ENCODE measurements around the gene APLF. TPM values are rescaled to one million over a fixed set of nuclear protein-coding genes. Genes with fewer than 3 reads are reported as not detected.

Gene APLF, protein sequence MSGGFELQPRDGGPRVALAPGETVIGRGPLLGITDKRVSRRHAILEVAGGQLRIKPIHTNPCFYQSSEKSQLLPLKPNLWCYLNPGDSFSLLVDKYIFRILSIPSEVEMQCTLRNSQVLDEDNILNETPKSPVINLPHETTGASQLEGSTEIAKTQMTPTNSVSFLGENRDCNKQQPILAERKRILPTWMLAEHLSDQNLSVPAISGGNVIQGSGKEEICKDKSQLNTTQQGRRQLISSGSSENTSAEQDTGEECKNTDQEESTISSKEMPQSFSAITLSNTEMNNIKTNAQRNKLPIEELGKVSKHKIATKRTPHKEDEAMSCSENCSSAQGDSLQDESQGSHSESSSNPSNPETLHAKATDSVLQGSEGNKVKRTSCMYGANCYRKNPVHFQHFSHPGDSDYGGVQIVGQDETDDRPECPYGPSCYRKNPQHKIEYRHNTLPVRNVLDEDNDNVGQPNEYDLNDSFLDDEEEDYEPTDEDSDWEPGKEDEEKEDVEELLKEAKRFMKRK
- 2.1 TPM for polyA plus RNA-seq (ENCODE audit: insufficient read length)

- peak; percentile 98 for DNase-seq
These were observed at the start of gene APLF, which contains the start of gene FBXO48 for GRCh38 chr2:68467077-68467960. APLF (plus strand) TSS chr2:68467585; CDS start chr2:68467732, 147 bp downstream. FBXO48 (minus strand) TSS chr2:68467294; CDS start chr2:68465145, 2,149 bp downstream.

- DNase-seq = no peak
These were observed 49.5 kb upstream of the APLF start for GRCh38 chr2:68417926-68418325.

GRCh38 chr2:68418419-68418818, 49.0 kb upstream of the APLF start:
- no peak for DNase-seq

DNA sequence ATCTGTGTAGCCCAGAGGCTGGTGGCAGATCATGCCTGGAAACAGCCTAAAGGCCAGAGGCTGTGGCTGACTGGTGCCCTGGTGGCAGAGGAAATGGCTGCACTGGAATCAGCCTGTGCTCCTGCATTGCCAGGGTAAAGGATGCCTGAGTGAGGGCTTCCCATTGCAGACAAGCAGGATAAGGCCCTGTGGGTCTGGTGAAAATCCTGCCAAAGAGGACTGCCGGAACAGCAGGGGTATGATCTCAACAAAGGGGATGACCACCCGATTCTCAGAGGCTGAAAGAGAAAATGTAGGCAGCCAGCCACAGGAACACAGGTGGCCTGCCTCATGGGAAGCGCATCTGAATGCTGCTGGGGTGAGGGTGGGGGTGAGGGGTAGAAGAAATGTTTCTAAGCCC, 48.5 kb upstream of the APLF start:
- no peak for DNase-seq

DNA sequence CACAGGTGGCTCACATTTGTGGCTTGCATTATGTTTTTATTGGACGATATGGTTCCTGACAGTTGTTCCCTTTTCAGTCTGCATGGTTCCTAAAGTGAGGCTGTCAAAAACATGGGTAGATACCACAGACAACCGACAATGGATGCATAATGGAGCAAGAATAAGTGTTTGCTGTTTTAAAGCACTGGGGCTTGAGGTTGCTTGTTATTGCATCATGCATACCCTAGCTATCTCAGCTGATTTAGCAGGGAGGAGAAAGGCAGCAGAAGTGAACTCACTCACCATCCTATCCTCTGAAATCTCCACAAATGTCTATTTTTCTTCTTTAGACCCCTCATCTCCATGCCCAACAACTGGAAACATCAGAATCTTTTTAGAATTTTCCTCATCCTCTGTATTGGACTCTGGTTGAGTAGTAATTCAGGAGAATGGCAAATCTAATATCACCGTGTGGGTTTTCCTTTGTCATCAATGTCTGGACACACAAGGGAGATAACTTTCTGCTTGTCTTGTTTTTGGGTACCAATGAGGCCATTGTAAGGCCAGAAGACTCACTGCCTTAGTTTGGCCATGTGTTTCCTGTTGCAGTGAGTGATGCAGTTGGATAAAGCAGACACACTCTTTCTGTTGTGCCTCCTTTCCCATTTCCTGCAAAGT, 47.0 kb upstream of the APLF start:
- DNase-seq = no peak

DNA sequence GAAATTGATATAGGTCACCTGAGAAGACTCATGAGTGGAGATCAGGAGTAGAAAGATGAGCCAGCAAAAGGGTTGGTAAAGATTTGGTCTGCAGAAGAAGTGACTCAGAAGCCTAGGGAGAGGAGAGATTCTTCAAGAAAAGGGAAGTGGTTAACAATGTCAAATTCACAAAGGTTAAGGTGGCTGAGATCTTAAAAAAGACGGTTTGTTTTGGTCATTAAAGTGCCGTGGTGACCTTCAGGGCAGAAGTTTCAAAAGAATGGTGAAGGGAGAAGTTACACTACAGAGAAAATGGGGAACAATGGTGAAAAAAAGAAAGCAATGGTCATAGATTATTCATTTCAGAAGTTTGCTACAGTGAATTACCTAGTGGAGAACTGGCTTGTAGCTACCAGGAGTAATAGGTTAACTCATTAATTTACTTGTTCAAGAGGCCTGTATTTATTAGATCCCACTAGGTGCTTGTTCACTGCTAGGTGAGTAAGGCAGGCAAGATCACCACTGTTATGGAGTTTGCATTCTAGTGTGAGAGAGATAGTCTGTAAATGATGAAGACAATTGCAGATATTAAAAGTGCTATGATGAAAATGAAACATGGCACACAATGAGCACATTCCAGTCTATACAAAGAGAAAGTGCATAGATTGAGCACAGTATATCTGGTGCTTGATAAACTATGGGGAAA, 43.3 kb upstream of the APLF start:
- DNase-seq = no peak

DNA sequence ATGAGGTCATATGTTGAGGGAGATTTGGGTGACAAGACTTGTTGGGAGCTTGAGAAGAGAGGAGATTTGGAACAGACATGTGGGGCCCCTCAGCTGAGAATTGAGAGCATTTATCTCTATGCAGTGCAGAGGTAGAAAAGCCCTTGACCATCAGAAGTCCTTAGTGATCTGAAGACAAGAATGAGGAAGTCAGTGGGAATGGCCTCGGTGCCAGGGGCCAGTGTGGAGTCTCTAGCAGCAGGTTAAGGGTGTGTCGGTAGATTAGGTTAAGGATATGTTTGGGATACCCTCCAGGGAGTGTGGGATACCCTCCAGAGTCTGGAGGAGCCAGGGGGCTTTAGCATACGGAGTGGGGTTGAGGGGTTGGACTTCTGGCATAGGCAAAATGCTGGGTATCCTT, 41.9 kb upstream of the APLF start:
- no peak for DNase-seq

GRCh38 chr2:68426446-68426845, 40.9 kb upstream of the APLF start:
- no peak for DNase-seq

DNA sequence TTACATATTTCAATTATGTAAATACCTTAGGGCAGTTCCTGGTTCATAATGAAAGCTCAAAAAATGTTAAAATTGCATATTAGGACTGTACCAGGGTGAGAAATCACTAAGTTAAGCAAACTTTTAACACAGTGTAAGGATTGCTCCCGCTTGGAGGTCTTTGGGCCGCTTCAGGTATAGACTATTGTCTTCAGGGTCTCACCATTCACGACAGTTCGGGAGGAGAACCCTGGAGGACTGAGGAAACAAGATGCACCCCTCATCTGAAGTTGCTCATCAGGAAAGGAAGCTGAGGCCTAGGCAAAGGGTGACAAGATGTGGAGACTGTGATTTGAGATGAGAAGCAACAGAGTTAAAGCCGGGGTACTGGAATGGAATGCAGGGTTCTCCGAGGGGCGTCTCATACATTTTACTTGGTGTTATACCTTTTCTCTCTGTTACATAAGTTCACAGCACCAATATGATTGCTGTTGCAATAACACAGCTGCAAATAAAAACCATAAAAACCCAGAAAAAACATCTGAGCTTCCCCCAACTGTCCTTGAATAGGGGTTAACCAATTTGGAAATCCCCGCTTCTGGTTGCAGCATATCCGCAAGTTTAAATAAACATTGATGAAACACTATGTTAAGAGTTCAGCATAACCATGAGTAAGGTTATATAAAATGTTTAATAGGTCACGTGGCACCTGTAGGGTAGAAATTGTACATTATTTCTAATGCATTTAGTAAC, 40.4 kb upstream of the APLF start:
- no peak for DNase-seq

DNA sequence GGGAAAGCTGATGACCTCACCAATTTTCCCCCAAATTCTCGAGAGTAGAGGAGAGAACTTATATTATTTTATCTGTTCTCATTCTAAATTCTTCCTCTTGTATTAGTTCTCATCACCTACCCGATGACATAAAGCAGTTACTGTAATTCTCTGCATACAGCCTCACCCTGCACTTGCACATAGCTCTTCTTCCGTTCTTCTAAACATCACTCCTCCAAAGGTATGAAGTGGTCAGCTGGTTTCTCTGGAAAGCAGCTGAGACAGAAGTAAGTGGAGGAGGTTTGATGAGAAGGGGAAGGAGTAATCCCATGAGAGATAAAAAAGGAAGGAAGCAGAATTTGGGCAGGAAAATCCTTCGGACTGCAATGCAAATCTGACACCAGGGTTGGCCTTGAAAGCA, 39.3 kb upstream of the APLF start:
- no peak for DNase-seq

- no peak for DNase-seq
These were observed 38.6 kb upstream of the APLF start for GRCh38 chr2:68428746-68429145.

DNA sequence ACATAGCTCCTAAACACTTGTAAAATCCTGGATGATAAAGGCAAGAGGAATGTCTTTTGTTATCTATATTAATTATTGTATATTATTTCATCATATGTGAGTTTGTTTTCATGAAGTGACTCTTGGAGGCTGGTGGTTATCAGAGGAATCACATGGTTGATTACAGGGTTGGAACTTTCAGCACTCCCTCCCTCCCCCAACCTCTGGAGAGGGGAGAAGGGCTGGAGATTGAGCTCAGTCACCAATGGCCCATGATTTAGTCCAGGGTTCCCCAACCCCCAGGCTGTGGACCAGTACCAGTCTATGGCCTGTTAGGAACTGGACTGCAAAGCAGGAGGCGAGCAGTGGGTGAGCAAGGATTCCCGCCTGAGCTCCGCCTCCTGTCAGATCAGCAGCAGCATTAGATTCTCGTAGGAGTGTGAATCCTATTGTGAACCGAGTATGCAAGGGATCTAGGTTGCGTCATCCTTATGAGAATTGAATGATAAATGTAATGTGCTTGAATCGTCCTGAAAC, 38.0 kb upstream of the APLF start:
- DNase-seq = no peak

DNA sequence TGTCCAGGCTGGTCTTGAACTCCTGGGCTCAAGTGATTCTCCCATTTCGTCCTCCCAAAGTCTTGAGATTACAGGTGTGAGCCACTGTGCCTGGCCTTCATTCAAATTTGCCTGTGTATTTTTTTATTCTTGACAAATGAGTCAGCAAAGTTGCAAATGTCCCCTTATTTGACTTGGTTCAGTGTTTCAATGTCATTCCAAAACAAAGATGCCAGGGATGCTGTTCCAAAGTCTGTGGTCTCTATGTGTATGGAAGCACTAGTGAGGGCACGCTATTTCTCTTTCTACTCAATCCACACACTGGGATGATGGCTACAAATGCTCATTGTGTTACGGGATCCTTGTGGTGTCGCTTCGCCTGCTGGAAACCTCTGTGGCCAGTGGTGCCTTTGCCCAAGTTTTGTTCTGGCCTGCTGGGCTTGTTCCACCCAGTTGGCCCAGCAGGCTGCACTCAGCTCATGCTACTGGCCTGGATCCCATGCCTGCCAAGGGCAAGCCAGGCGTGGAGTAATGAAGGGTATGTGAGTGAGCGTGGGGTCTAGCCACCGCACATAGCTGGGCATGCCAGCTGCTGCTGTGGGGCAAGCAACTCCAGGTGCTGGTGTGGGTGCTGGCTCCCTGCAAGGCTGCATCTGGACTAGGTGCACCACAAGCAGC, 35.9 kb upstream of the APLF start:
- no peak for DNase-seq

- no peak for DNase-seq
These were observed 34.4 kb upstream of the APLF start for GRCh38 chr2:68432696-68433658.

- DNase-seq = no peak
These were observed 32.4 kb upstream of the APLF start for GRCh38 chr2:68434981-68435380.

GRCh38 chr2:68435615-68436014, 31.8 kb upstream of the APLF start:
- no peak for DNase-seq

DNA sequence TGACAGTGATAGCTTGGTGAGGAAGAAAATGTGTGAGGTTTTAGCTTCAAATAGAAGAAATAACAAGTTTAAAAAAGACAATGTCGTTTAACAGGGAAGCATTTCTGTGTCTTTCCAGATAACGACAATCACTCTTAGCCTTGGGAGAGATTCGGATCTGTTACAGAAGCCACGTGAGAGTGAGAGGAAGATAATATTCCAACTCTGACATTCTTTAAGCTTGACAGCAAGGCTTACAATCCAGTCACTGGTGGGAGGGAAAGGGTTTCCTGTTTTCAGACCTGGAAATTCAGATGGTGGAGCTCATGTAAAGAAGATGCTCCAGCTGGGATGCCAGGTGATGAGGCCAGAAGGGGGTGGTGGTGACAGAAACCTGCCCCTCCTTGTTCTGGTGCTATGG, 31.1 kb upstream of the APLF start:
- DNase-seq = no peak

DNA sequence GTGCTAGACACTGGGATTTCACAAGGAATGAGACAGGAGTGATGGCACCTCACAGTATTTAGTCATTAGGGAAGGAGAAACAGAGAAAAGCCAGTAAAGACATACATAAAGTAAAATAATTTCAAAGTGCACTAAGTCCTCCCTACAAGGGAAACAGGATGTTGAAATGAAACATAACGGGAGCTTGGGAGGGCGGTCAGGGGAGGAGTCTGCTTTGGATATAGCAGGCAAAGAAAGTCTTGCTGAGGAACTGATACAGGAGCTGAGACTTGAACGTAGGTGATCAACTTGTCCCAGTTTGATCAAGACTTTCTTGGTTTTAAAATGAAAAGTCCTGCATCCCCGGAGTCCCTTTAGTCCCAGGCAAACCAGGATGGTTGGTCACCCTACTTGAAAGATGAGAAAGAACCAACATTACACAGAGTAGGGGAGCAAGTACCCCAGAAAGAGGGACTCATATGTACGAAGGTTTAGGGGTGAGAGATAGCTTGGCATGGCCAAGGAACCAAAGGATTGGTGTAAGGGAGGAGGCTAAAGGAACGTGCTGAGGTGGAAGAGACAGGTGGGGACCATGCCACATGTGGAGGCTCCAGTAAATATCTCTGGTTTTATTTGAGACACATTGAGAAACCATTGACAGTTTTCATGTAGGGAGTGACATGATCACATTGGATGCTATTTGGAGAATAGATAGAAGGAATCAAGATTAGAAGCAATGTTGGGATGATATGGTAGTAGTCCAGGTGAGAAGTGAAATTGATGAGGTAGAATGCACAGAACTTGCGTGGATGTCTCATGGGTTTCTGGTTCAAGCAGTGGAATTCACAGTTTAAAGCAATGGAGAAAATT, 28.7 kb upstream of the APLF start:
- no peak for DNase-seq
